Adrenal gland (tissue), 5 donors: Measurements from ENCODE around the gene FHOD3.

Experiments
- CTCF ChIP-seq, 6 experiments: fragments of 450-650 bp in 4 of 6; fragments of 200-600 bp in 2 of 6; sonication (generic) in 1 of 6; IDR thresholded peaks; 1 replicate in 5 of 6; 2 replicates in 1 of 6; pipeline versions ENCODE4 v1.5.1 to v1.8.0; 2016 to 2021; ENCODE audit warnings: antibody characterized with exemption in 6 of 6, mild to moderate bottlenecking in 2 of 6, moderate library complexity in 1 of 6
- POLR2A ChIP-seq, 2 donors: fragments of 450-650 bp; IDR thresholded peaks; one replicate each; pipeline ENCODE4 v1.6.1; 2017; ENCODE audit warnings: antibody characterized with exemption in 2 of 2, mild to moderate bottlenecking in 2 of 2, moderate library complexity in 1 of 2
- donor health status: DM: no; HTN: no; CAD: no.

- no peak for TF ChIP-seq POLR2A (IDR thresholded peaks at IDR 0.05)
- TF ChIP-seq CTCF (IDR thresholded peaks at IDR 0.05), result no peak
Observed at GRCh38 chr18:36322734-36323133, 25.2 kb downstream of the FHOD3 start.
